Daoy (cell line): ENCODE data around the gene GNAI2. TPM values are rescaled to one million over a fixed set of nuclear protein-coding genes. Genes with fewer than 3 reads are reported as not detected.
A peak's percentile ranks its signal among the peaks of the same experiment; 100 is the strongest.

Experiments
- DNase-seq: peaks from one replicate; pipeline ENCODE4 v3.0.0-alpha.2; 2015; ENCODE audit warnings: low read depth
- total RNA-seq: library from RNA; depleted of rRNA; stranded (reverse); fragments of >200 nt; shearing (Covaris generic); gene quantifications from 2 replicates; pipeline ENCODE4 v1.2.3, GENCODE V29; 2014; rRNA removed

The GNAI2 gene
- 139 and 163 TPM in 2 replicates for total RNA-seq

DNA sequence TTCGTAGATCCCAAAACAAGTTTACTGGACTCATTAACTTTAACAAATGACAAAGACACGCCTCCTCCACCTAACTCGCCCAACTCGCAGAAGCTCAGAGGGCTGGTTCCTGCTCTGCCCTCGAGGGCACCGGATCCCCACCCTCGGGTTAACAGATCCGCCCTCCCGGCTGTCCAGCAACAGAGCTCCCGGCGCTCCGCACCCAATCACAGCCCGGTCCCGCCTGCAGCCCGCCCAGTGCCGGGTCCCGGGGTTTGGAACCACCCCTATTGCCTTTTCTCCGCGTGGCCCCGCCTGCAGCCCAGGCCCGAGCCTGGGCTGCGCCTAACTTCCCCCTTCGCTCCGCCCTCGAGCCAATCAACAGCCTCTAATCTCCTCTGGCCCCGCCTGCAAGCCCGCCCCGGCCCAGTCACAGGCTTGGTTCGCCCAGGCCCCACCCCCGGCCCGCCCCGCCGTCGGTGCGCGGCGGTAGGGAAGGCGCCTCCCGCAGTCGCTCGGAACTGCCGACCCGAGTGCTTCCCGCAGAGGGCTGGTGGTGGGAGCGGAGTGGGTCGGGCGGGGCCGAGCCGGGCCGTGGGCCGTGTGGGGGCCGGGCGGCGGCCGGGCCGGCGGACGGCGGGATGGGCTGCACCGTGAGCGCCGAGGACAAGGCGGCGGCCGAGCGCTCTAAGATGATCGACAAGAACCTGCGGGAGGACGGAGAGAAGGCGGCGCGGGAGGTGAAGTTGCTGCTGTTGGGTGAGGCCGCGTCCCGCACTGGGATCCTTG lies at the start of gene GNAI2:
Gene GNAI2 (plus strand): TSS at position 489 of the 768 bp plus-strand sequence. CDS start 132 bp downstream, at position 621.
- peak; percentile 98 for DNase-seq

DNA sequence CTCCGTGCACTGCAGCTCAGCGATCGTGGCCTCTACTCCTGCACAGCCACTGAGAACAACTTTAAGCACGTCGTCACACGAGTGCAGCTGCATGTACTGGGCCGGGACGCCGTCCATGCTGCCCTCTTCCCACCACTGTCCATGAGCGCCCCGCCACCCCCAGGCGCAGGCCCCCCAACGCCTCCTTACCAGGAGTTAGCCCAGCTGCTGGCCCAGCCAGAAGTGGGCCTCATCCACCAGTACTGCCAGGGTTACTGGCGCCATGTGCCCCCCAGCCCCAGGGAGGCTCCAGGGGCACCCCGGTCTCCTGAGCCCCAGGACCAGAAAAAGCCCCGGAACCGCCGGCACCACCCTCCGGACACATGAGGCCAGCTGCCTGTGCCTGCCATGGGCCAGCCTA lies 48.3 kb upstream of the GNAI2 start:
- no peak for DNase-seq

DNA sequence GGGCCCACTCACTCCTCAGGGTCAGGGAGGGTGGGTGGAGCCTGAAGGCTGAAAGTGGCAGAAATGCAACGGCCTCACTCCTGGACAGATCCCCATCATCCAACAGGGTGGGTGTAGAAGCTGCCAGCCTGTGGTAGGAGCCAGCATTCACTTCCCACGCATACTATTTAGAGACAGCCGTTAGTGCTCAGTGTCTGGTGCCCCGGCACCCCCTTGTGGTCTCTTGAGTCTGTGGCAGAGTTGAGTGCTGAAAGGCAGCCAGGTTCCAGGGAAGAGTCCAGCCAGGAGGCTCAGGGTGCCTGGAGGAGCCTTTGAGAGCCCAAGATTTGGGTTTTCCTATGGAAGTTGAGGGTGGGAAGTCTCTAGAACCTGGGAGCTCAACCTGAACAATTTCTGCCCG lies 46.7 kb upstream of the GNAI2 start:
- peak; percentile 69 for DNase-seq

DNA sequence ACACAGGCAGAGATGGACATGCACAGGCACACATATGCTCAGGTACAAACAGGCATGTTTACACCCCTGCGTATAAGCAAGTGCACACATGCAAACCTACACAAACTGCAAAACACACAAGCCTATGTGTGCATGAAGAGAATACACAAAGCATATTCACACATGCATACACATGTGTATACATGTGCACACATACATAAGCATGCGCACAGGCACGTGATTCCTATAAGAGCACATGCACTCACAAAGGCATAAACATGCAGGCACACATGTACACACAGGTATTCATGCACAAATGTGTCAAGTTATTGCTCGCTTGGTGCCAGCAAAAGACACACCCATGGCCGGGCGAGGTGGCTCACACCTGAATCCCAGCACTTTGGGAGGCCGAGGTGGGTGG lies 46.0 kb upstream of the GNAI2 start:
- DNase-seq = no peak

DNA sequence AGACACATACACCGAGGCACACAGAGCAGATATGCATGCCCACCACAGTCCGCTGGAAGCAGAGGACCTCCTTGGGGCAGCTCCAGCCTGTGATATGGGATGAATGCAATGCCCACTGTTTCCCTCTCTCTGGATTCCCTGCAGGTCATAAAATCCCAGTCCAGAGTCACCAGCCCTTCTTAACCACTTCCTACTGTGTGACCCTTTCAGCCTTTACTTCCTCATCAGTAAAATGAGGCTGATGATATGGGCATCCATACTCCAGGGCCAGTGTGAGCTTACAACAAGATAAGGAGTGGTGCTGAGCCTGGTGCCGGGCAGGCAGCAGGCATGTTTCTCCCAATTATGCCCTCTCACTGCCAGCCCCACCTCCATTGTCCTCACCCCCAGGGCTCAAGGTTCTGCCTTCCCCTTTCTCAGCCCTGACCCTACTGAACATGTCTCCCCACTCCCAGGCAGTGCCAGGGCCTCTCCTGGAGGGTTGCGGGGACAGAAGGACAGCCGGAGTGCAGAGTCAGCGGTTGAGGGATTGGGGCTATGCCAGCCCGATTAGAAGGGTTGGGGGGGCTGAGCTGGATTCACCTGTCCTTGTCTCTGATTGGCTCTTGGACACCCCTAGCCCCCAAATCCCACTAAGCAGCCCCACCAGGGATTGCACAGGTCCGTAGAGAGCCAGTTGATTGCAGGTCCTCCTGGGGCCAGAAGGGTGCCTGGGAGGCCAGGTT lies 44.9 kb upstream of the GNAI2 start, which contains the start of gene GNAT1:
Gene GNAT1 (plus strand): TSS at position 675 of the 725 bp plus-strand sequence. CDS start 116 bp downstream, outside the sequence.
- DNase-seq = no peak

DNA sequence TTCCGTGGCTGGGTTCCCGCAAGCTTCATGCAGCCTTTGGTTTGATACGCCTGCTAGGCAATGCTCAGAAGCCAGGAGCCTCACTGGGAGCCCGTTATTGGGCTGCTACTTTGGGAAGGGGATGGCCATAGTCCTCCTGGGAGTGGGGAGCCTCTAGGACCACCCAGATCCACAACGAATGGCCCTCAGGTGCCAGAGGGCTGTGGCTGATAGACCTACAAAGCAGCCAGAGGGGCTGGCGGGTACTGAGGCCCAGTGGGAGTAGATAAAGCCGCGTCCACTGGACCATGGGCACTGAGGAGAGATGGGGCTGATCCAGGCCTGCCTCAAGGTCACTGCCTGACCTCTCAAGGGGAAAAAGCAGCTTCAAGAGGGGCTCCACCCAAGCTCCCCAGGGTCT lies 43.9 kb upstream of the GNAI2 start:
- DNase-seq = no peak

DNA sequence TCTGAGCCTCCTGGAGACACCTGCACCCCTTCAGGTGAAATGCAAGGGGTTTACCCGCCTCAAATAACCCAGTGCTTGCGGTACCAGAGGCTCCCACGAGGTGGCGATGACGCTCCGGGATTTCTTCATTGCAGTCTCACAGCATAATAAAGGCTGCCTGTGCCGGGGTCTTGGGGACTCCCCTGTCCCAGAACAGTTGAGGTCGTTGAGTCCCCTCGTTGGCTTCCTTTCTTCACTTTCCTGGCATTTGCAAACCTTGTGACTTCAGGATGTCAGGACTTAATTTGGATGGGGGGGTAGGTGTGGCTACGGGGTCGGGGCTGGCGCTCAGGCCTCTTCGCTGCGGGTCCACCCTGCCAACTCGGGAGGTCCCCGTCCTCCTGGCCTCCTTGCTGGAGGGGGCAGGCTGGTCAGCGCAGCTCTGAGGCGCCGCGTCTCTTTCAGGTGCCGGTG lies 43.3 kb upstream of the GNAI2 start:
- peak; percentile 51 for DNase-seq

DNA sequence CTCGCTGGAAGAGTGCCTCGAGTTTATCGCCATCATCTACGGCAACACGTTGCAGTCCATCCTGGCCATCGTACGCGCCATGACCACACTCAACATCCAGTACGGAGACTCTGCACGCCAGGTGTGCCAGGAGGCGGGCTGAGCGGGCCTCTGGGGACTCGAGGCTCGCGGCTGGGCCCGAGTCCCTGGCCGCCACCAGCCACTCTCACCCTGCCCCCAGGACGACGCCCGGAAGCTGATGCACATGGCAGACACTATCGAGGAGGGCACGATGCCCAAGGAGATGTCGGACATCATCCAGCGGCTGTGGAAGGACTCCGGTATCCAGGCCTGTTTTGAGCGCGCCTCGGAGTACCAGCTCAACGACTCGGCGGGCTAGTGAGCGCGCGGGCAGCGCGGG lies 42.7 kb upstream of the GNAI2 start:
- no peak for DNase-seq

DNA sequence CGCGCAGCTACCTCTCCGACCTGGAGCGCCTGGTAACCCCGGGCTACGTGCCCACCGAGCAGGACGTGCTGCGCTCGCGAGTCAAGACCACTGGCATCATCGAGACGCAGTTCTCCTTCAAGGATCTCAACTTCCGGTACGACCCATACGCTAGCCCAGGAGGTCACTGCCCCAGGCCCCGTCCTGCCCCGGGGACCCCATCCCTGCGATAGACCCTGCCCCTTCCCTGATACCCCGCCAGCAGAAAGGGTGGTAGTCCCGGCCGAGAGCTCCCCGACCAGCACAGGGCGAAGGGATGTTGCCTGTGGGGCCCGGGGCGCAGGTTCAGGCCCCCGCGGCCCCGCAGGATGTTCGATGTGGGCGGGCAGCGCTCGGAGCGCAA lies 42.3 kb upstream of the GNAI2 start:
- no peak for DNase-seq

DNA sequence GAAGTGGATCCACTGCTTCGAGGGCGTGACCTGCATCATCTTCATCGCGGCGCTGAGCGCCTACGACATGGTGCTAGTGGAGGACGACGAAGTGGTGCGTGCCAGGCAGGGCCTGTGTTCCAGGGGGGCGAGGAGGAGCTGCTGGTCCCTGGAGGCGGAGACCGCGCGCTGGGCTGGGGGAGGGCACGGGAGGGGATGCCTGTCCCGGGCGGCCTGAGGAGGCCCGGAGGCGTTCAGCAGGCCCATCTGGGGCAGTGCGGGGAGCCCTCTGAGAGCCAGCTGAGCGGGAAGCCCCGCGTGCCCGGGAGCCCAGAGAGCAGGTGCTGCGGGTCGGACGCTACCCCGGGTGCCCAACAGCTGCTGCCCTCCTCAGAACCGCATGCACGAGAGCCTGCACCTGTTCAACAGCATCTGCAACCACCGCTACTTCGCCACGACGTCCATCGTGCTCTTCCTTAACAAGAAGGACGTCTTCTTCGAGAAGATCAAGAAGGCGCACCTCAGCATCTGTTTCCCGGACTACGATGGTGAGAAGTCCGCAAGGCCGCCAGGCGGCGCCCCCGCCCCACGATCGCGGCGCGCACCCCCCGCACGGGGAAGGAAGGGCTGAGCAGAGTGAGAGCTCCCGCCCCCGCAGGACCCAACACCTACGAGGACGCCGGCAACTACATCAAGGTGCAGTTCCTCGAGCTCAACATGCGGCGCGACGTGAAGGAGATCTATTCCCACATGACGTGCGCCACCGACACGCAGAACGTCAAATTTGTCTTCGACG lies 41.7 kb upstream of the GNAI2 start:
- peak; percentile 69 for DNase-seq

DNA sequence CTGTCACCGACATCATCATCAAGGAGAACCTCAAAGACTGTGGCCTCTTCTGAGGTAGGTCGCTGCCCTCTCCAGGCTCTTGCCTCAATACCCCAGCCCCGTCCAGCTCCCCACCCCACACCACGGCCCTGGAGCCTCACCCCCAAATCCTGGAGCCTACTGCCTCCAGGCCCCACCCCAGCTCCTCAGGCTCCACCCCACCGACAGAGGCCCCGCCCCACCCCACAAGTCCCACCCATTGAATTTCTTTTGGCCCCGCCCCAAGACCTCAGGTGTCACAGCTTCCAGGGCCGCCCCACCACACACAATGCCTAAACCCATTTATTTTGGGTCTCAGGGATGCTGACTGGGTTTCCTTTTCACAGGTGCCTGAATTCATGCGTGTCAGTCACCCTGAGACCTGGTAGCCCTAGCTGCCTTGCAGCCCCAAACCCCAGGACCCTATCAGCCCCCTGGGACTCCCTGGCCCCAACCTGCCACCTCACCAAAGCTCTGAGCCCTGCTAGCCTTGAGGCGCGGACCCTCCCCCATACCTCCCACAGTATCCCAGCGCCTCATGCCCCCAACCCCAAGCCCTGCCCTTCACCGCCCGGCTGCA lies 41.0 kb upstream of the GNAI2 start:
- DNase-seq = no peak

DNA sequence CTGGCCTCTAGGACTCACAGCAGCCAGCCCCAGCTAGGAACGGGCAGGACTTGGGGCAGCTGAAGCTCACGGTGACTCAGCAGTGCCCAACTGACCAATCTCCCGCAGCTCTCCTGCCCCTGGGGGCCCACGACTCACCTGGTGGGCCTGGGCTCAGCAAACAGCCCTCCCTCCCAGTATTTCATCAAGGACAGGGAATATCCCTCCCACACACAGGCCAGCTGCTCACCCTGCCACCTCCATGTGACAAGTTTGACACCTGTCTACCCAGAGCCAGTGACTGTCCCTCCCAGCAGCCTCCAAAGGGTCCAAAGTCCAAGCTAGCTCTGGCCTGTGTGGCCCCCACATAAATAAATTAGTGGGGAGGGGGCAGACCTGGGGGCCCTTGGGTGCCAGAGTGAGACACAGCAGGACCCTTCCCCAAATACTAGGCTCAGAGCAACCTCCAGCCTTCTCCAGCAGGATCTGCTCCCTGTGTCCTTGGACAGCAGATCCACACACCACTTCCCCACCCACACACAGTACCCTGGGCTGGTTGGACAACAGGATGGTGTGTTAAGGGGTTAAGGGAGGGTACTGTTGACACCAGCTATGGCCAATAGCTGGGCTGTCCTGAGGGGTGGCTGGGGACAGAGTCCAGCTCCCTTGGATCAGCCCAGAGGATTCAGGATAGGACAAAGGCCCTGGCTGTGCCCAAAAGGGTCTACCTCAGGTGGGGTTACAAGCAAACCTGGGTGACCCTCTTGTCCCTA lies 40.3 kb upstream of the GNAI2 start:
- DNase-seq = no peak

DNA sequence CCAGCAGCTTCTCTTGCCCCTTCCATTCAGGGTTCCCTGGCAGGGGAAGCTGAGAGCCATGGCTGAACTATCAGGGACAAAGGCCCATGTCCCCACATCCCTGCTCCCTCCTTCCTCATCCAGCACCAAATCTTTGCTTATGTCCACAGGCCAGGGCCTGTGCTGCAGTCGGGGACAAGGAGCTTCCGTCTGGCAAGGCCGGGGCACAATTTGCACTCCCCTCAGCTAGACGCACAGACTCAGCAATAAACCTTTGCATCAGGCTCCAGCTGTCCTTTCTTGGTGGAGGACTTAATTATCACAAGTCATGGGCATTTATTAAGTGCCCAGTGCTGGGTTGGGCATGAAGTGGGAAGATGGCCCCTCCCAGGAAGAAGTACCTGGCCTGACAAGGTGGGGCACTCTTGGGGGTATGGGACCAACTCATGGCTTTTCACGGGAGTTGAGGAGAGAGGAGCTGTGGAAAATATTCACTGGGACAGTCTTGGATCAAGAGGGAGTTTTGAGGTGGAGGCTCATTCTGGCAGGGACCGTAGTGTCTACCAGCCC lies 39.7 kb upstream of the GNAI2 start:
- DNase-seq = no peak

DNA sequence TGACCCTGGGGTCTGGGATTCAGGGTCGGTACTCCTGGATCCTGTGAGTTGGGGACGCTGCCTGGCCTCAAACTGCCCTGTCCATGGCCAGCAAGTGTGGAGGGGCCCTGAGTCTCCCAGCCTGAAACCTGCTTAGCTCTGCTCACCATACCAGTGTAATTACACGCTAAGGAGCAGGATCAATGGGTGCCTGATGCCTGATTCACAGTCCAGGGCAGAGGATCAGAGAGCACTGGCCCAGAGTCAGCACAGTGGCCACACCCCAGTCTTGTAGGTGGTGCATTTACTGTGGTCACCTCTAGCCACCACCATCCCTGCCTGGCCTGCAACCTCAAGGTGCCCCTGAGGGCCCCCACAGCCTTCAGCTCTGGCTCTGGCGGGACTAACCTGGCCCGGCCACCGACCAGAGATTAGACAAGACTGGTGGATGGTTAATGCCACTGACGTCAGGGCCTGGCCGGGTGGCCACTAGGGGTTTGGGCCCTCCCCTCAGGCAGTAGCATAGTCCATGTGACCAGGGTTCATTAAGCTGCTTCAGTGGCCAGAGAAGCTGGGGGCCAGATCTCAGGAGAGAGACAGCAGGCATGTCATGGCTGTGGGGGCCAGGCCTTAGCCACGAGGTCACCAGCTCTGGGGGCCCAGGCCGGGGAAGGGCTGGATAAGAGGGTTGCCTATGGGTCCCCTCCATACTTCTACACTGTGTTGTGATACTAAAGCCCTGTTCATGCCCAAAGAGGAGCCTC lies 34.3 kb upstream of the GNAI2 start:
- no peak for DNase-seq

DNA sequence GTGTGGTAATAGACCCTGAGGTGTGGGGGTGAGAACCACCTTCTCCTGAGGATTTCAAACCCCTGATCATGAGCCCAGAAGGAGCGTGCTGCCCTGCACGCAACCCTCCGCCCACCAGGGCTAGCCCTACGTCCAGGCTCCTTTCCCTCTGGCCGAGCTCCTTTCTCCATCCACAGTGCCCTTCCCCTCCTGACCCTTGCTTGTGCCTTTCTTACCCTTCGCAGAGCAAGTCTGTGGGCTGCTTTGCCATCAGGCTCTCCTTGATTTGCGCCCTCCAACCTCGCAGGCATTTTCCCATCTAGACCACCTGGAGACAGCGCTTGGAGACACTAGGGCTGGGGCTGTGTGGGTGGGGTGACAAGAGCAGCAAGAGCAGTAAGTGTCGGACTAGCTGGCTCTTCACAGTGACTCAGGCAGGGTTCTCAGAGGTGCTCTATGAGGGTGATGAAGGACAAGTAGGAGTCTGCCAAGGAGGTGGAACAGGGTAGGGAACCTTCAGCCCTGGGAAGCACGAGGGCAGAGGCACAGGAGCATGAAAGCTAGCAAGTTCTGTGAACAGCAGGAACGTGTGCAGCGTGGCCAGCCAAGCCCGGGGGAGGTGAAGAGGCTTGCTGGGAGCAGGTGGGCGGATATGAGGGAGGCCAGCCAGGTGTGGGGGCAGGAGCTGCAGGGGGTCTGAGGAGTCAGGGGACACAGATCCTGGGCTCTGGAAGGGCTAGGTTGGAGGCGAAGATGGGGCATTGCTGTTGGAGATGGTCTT lies 33.5 kb upstream of the GNAI2 start:
- no peak for DNase-seq

DNA sequence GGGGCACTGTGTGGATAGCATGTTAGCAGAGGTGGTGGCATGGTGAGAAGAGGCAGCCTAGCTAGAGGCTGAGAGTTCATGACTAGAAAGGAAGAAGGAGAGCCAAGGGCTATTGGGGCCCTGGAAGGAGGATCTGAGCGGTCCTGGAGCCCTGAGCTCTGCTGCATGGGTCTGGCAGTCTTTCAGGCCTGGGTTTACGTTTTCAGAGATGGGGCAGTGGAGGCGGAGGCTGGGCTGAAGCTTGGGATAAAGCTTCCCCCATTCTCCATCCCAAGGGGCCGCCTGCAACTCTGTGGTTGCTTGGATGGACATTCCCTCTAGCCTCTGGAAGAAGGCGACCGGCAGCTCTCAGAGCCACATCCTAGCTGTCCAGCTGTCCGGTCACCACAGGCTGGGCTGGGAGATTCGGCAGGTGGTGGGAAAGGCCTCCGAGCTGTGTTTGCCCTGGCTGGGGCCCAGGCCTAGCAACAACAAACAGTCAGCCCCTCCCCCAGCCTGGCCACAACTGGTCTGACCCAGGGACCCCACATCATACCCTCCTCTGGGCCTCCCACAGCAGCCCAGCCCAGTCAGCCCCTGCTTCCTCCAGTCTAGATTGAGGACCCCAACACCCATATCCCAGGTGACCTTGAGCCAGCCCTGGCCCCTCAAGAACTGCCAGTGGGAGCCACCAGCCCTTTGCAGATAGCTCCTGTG lies 32.7 kb upstream of the GNAI2 start:
- DNase-seq = no peak

DNA sequence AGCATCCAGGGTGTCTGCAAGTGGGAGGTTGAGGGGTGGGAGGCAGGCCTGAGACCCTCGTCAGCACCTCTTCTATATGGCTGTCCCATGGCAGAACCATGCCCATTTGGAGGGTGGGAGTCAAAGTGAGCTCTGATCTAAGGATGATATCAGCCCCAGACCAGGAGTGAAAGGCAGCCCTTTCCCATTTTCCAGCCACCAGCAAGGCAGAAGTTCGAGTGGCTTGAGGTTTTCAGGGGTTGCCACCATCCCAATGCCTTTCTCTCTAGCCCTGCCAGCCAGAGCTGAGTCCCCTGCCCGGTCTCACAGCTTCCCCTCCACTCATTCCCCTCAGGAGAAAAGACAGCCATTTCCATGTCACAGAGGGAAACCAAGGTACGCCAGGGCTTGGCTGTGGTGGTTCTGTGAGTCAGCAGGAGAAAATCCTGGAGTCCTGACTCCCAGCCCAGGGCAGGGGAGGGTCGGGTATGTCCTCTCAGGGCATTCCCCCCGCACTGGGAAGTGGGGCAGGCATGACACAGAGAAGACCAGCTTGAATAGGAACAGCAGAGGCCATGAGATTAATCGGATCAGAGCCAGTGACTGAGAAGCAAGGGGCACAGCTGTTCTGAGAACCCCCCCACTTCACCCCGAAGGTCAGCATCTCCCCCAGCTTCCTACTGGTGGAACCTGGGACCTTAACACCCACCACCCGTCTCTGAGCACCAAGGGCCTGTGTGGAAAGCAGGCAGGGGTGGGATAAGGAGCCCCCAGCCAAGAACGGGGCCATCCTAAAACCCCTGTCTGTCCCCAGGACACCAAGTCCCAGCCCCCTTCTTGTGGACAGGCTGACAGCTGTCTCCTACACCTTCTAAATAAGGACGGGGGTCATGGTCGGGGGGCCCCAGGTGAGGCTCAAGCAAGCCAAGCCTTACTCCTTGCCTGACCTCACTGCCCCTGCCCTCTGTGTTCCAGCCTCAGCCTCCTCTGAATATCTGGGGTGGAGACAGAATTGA lies 31.9 kb upstream of the GNAI2 start:
- DNase-seq = no peak
